ENCODE measurements around the gene DPYSL5. TPM values are rescaled to one million over a fixed set of nuclear protein-coding genes. Genes with fewer than 3 reads are reported as not detected.
A peak's percentile ranks its signal among the peaks of the same experiment; 100 is the strongest.
"Not testable (repeated sequence)": the region's sequence is repeated elsewhere in the genome, so short reads cannot be mapped to it uniquely, and the experiment has no call there.

The DPYSL5 gene
- total and polyA plus RNA-seq, 4 donors = not detected

- Histone ChIP-seq H3K36me3 (ENCODE audit: control insufficient read depth in 4 of 4, insufficient read depth in 3 of 4, low read depth in 1 of 4, low read length in 3 of 4) (no peaks in the 10 kb centered on the region), H3K4me1 (ENCODE audit: control insufficient read depth in 4 of 4, insufficient read depth in 4 of 4, low read length in 3 of 4) (no peaks in the 10 kb centered on the region), H3K27me3 (ENCODE audit: control insufficient read depth in 4 of 4, insufficient read depth in 4 of 4, low read length in 3 of 4) (peaks cover 0 to 3% (median 0%) of the 10 kb centered on the region in 4 donors), H3K9ac (ENCODE audit: low read depth in 1 of 2, low read length in 2 of 2) (no peak overlapping the region), H3K27ac (ENCODE audit: low read depth in 1 of 2, low read length in 2 of 2) (no peak overlapping the region), H3K4me3 (ENCODE audit: low read depth in 1 of 3, low read length in 3 of 3) (no peak overlapping the region), H3K9me3 (ENCODE audit: control insufficient read depth in 4 of 4, low read length in 3 of 4) (no peaks in the 10 kb centered on the region)
- no peak for DNase-seq (ENCODE audit: low spot score)
- 24% methylated on average over 8 of the region's 8 CpGs for WGBS
- TF ChIP-seq CTCF (IDR thresholded peaks at IDR 0.05; ENCODE audit: low read depth, low read length, missing input control) = peak; percentile 46
- TF ChIP-seq RAD21 (IDR thresholded peaks at IDR 0.05) = peak; percentile 51 to 69
- TF ChIP-seq HNF4A (conservative IDR thresholded peaks at IDR 0.05) = no peak
Observed at GRCh38 chr2:26922405-26923188, 74.7 kb downstream of the DPYSL5 start.

- not testable (repeated sequence) for DNase-seq (ENCODE audit: low spot score)
- 75% methylated on average over 1 of the region's 1 CpG for WGBS
Observed at GRCh38 chr2:26923189-26923466, 75.2 kb downstream of the DPYSL5 start.

GRCh38 chr2:26924731-26925099 lies 76.8 kb downstream of the DPYSL5 start:
- Histone ChIP-seq H3K4me1 (ENCODE audit: control insufficient read depth in 4 of 4, insufficient read depth in 4 of 4, low read length in 3 of 4) (no peaks in the 10 kb centered on the region), H3K36me3 (ENCODE audit: control insufficient read depth in 4 of 4, insufficient read depth in 3 of 4, low read depth in 1 of 4, low read length in 3 of 4) (no peaks in the 10 kb centered on the region), H3K9ac (ENCODE audit: low read depth in 1 of 2, low read length in 2 of 2) (no peak overlapping the region), H3K27ac (ENCODE audit: low read depth in 1 of 2, low read length in 2 of 2) (no peak overlapping the region), H3K4me3 (ENCODE audit: low read depth in 1 of 3, low read length in 3 of 3) (no peak overlapping the region), H3K9me3 (ENCODE audit: control insufficient read depth in 4 of 4, low read length in 3 of 4) (no peaks in the 10 kb centered on the region), H3K27me3 (ENCODE audit: control insufficient read depth in 4 of 4, insufficient read depth in 4 of 4, low read length in 3 of 4) (peaks cover 0 to 3% (median 0%) of the 10 kb centered on the region in 4 donors)
- DNase-seq (ENCODE audit: low spot score) = no peak
- WGBS = 95% methylated on average over 14 of the region's 14 CpGs
- TF ChIP-seq MAX (IDR thresholded peaks at IDR 0.05) = no peak
- no peak for TF ChIP-seq EGR1 (IDR thresholded peaks at IDR 0.05; ENCODE audit: low read depth in 2 of 2)
- TF ChIP-seq GABPA (IDR thresholded peaks at IDR 0.05 in 1 of 2, conservative IDR thresholded peaks at IDR 0.05 in 1 of 2) = no peak
- no peak for TF ChIP-seq RAD21 (IDR thresholded peaks at IDR 0.05)
- TF ChIP-seq ATF3 (IDR thresholded peaks at IDR 0.05) = no peak
- no peak for TF ChIP-seq FOXA2 (IDR thresholded peaks at IDR 0.05)
- no peak for TF ChIP-seq REST (IDR thresholded peaks at IDR 0.05)
- no peak for TF ChIP-seq YY1 (IDR thresholded peaks at IDR 0.05)
- no peak for TF ChIP-seq SP1 (IDR thresholded peaks at IDR 0.05)
- no peak for TF ChIP-seq TAF1 (conservative IDR thresholded peaks at IDR 0.05)

More at GRCh38 chr2:26923189-26923466, 75.2 kb downstream of the DPYSL5 start:
- H3K9me3 ChIP-seq (ENCODE audit: control insufficient read depth in 4 of 4, low read length in 3 of 4); H3K27ac ChIP-seq (ENCODE audit: low read depth in 1 of 2, low read length in 2 of 2); H3K27me3 ChIP-seq (ENCODE audit: control insufficient read depth in 4 of 4, insufficient read depth in 4 of 4, low read length in 3 of 4); H3K4me1 ChIP-seq (ENCODE audit: control insufficient read depth in 4 of 4, insufficient read depth in 4 of 4, low read length in 3 of 4); H3K9ac ChIP-seq (ENCODE audit: low read depth in 1 of 2, low read length in 2 of 2); H3K4me3 ChIP-seq (ENCODE audit: low read depth in 1 of 3, low read length in 3 of 3); H3K36me3 ChIP-seq (ENCODE audit: control insufficient read depth in 4 of 4, insufficient read depth in 3 of 4, low read depth in 1 of 4, low read length in 3 of 4): not testable (repeated sequence)

Measured in liver (tissue), 9 donors.